Hypothalamus (tissue), 51 donors: ENCODE results near the gene METRNL.
A peak's percentile ranks its signal among the peaks of the same experiment; 100 is the strongest.
"Not testable (repeated sequence)": the region's sequence is repeated elsewhere in the genome, so short reads cannot be mapped to it uniquely, and the experiment has no call there.

Experiments
- DNase-seq, 51 donors: peaks; one replicate each; lab custom pipeline; 2025; lab: John Stamatoyannopoulos, UW

METRNL gene, protein sequence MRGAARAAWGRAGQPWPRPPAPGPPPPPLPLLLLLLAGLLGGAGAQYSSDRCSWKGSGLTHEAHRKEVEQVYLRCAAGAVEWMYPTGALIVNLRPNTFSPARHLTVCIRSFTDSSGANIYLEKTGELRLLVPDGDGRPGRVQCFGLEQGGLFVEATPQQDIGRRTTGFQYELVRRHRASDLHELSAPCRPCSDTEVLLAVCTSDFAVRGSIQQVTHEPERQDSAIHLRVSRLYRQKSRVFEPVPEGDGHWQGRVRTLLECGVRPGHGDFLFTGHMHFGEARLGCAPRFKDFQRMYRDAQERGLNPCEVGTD

GRCh38 chr17:83079352-83079747 lies at the start of gene METRNL:
METRNL (plus strand) TSS chr17:83079609; CDS start chr17:83079816, 207 bp downstream.
- DNase-seq, result peak in 41 of 51 donors; percentile 16 to 80 (median 46)

- DNase-seq, result no peak
Observed at GRCh38 chr17:83030432-83030831, 49.0 kb upstream of the METRNL start.

DNA sequence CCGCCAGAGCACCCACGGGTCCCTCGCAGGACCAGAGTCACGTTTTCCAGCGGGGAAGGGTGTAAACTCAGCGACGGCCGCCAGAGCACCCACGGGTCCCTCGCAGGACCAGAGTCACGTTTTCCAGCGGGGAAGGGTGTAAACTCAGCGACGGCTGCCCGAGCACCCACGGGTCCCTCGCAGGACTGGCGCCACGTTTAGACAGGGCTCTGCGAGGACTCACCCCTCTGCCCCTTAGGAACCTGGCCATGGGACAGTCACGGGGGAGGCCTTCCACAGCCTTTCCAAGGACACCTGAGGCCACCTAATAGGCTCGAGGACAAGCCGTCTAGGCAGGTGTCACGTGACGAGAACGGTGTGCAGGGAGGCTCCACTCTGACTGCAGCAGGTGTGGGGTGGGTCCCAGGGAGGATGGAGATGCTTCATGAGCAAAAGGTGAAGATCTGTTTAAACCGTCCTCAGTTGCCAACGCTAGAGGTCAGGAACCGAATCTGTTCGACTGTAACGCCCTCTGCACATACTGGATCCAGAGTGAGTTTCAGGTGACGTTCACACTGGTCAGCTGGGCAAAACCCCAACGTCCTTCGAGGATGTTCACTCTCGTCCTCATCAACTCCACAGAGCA lies 48.0 kb upstream of the METRNL start:
- no peak for DNase-seq

DNA sequence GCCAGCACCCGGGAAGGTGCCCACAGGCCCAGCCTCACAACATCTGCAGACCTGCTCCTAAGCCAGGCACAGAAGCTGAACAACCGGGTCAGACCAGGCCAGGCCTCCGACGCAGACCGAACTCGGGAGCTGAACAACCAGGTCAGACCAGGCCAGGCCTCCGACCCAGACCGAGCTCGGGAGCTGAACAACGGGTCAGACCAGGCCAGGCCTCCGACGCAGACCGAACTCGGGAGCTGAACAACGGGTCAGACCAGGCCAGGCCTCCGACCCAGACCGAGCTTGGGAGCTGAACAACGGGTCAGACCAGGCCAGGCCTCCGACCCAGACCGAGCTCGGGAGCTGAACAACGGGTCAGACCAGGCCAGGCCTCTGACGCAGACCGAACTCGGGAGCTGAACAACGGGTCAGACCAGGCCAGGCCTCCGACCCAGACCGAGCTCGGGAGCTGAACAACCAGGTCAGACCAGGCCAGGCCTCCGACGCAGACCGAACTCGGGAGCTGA lies 47.4 kb upstream of the METRNL start:
- DNase-seq, result not testable (repeated sequence)

GRCh38 chr17:83032781-83033180 lies 46.6 kb upstream of the METRNL start:
- DNase-seq, result no peak

DNA sequence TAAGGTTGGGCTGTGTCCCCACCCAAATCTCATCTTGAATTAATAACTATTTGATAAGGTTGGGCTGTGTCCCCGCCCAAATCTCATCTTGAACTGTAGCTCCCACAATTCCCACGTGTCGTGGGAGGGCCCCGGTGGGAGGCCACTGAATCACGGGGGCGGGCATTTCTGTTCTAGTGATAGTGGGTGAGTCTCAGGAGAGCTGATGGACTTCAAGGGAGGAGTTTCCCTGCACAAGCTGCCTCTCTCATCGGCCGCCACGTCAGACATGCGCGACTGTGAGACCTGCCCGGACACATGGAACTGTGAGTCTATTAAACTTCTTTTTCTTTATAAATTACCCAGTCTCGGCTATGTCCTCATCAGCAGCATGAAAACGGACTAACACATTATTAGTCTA lies 44.9 kb upstream of the METRNL start:
- no peak for DNase-seq

DNA sequence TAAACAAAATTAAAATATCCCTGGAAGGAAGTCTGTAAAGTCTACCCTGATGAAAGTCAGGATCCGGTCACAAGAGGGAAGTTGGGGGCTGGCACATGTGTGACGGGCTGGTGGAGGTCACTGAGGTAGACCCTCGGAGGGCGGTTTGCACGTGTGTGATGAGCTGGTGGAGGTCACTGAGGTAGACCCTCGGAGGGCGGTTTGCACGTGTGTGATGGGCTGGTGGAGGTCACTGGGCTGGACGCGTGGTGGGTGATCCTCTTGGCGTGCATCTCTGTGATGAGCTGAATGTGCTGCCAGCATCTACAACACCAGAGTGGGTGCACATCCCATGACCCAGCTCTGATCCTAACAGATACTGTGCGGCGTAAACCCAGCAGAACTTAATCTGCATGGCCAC lies 43.7 kb upstream of the METRNL start:
- no peak for DNase-seq

GRCh38 chr17:83036193-83036592 lies 43.2 kb upstream of the METRNL start:
- no peak for DNase-seq

DNA sequence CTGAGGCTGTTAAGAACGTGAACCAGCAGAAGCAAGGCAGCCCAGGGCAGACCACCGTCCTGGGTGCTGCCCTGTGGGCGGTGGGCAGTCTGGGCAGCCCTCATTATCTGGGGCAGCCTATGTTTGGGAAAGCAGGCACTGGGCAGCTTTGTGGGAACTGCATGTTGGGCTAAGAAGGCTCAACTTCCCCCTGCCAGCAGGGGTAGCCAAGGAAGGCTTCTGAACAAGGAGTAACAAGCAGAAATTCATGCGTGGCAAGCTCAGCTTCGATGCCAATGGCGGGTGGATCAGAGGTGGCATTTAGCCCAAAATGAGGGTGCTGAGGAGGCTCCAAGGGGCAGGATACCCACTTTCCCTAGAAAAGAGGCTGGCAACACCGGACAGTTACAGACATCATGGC lies 42.7 kb upstream of the METRNL start:
- no peak for DNase-seq

DNA sequence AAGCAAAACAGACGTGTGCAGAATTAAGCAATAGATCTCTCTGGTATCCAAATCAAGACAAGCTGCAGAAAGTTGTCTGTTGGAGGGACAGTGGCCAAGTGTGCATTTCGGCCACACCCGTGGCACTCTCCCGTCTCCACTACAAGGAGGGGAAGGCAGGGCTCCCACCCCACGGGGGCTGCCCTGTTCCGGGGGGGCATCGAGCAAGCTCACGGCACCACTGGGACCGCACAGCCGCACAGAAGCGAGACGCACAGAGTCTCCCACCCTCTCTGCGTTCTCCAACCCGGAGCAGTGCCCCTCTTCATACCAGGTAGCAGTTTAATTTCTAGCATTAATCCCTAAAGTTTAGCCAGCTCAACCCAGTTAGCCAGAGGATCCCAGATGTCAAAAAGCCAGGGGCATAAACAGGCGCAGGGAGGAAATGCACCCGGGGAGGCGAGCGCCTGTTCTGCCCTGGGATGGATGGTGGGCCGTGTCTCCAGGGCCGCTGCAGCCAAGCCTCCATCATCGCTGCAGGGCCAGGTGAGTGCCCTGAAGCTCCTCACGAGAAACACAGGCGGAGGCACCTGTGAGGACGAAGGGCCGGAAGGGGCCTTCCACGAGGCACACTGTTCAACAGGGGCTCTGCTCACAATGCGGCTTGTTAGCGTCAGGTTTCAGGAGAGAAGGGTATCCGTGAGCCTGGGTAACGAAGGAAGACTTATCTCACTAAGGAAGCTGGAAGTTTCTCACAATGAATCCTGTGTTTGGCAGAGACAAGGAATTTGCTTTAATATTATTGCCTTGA lies 42.1 kb upstream of the METRNL start:
- DNase-seq, result no peak

GRCh38 chr17:83037874-83038165 lies 41.6 kb upstream of the METRNL start:
- DNase-seq, result no peak

GRCh38 chr17:83038983-83039382 lies 40.4 kb upstream of the METRNL start:
- DNase-seq, result not testable (repeated sequence)

- DNase-seq, result no peak
Observed at GRCh38 chr17:83041305-83041704, 38.1 kb upstream of the METRNL start.

- DNase-seq, result no peak
Observed at GRCh38 chr17:83042522-83043158, 36.8 kb upstream of the METRNL start.

DNA sequence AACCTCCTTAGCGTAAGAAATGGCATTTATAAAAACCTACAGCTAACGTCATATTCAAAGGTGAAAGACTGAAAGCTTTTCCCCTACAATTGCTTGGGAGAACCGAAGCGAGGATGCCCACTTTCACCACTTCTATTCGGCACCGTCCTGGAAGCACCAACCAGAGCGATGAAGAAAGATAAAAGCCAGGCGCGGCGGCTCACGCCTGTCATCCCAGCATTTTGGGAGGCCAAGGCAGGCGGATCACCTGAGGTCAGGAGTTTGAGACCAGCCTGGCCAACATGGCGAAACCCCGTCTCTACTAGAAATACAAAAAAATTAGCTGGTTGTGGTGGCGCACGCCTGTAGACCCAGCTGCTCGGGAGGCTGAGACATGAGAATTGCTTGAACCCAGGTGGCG lies 34.9 kb upstream of the METRNL start:
- not testable (repeated sequence) for DNase-seq

GRCh38 chr17:83046448-83047181 lies 32.8 kb upstream of the METRNL start:
- no peak for DNase-seq

DNA sequence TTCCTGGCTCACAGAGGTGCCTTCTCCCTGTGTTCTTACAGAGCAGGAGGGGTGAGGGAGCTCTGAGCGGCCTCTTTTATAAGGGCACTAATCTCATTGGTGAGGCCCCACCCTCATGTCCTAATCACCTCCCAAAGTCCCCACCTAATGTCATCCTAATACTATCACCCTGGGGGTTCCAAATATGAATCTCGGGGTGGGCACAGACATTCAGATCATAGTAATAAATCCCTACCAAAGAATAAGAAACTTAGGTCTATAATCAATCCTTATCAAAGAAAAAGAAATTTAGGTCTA lies 32.3 kb upstream of the METRNL start:
- DNase-seq, result no peak

GRCh38 chr17:83047818-83048475 lies 31.5 kb upstream of the METRNL start:
- not testable (repeated sequence) for DNase-seq

DNA sequence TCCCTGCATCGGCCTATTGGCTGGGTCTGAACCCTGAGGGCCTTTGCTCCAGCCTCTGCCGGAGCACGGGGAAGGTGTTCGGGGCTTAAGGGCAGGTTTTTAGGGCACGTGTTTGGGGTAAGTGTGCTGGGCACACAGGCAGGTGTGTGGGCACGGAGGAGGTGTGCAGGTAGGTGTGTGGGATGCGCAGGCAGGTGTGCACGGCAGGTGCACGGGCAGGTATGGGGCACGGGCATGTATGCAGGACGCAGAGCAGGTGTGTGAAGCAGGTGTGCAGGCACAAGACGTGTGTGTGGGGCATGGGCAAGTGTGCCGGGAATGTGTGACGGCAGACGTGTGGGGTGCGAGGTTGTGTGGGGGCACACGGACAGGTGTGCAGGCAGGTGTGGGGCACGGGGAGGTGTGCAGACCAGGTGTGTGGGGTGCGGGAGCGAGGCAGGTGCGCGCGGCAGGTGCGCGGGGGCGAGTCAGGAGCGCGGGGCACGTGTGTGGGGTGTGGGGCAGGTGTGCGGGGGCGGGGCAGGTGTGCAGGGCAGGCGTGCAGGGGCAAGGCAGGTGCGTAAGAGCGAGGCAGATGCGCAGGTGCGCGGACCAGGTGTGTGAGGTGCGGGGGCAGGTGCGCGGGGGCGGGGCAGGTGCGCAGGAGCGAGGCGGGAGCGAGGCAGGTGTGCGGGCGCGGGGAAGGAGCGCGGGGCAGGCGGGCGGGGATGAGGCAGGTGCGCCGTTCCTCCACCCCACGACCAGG lies 28.6 kb upstream of the METRNL start:
- no peak for DNase-seq
